DMS 273 treated with DMSO at 0.1 percent for 48 hours (cell line): ENCODE measurements around the gene CD8B.

Experiments
- DNase-seq: peaks from one replicate; lab custom pipeline; 2025; lab: John Stamatoyannopoulos, UW

The CD8B gene

DNA sequence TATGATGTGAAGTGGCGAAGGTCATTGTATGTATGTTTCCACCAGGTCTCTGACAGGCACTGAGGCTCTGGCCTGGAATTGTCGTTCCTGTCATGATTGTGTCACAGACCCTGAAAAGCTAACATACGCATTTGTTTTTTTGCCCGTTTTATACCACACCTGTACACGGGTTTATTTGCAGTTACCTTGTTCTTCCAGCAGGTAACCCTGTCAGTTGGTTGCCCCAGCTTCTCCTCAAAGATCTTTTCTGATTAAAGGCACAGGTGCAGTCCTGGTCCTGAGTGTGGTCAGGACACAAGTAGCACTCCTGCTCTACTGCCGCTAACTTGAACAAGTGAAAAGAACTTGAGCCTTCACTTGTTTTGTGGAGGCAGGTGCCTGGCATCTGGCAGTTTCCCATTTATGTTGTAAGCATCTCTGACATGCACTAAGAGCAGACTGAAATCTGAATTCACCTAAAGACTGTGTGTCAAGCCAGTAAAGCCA lies 90.8 kb downstream of the CD8B start:
- no peak for DNase-seq

DNA sequence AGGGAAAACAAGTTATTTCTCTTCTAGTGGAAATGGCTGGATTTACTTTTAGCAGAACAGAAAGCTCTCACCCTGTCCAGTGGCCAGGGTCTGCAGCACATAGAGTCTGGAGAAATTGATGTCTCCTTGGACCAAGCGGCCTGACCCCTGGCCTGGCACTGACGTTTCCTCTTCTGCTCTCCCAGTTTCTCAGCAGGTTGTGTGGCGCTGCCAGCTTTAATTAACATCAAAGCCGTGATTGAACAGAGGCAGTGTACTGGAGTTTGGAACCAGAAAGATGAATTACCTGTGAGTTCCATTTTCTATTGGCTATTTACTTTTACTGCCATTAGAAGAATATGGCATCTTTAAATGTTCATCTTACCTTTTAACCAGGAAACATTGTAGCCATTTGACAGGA lies 91.8 kb downstream of the CD8B start:
- DNase-seq = no peak

DNA sequence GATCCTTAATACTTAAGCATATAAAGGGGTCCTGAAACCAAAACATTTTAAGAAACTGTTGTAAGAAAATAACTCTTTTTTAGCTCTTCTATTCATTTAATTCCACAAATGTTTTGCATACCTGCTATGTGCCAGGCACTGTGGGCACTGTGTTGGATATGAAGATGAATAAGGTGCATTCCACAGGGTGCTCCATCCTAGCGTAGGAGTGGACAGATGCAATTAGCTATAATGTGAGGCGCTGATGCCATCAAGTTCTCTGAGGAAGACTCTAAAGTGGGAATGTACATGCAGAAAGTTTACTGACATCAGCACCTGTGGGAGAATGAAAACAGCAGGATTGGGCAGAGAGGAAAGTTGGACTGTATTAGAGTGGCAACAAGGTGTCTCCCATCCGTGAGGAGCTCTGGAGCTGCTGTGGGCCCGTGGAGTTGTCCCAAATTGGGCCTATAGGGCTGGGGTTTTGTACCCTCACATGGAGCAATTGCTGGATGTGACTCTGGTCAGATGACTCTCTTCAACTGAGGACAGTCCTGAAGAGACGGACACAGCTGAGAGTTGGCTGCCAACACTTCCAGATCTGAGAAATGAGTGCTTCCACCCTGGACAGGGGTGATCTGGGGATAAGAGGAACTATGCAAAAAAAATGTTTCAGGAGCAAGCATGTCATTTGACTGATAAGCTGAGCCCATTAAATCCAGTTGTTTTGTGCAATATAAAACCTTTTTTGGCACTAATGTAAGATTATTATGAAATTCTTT lies 93.3 kb downstream of the CD8B start:
- no peak for DNase-seq
